Body of pancreas (tissue), 4 donors: ENCODE results near the gene DNAH3.

Experiments
- POLR2A ChIP-seq, 3 donors: fragments of 450-650 bp; IDR thresholded peaks; one replicate each; pipeline ENCODE4 v1.6.1; 2016; ENCODE audit warnings: antibody characterized with exemption in 3 of 3, mild to moderate bottlenecking in 2 of 3
- TF ChIP-seq, protein P1 (sequence below), 7 experiments: fragments of 450-650 bp in 4 of 7; fragments of 200-600 bp in 3 of 7; sonication (generic) in 3 of 7; IDR thresholded peaks; one replicate each; pipeline ENCODE4 v1.5.1; 2016 to 2019; ENCODE audit warnings: antibody characterized with exemption in 7 of 7

DNA sequence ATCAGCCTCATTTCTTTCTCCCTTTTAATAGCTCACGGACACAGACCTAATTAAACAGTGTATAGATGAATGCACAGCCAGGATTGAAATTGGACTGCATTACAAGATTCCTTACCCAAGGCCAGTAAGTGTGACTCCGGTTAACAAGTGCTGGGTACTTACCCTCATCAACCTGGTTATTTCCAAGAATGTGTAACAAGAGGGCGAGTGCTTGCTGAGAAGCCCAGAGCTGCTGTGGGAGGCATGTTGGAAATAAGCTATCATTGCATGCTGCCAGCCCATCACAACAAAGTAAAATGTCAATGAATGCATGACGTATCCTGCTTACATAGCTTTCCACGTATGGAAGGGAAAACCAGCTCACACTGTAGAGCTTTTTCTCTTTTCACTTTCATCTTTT lies 230.6 kb downstream of the DNAH3 start:
- TF ChIP-seq, protein P1, sequence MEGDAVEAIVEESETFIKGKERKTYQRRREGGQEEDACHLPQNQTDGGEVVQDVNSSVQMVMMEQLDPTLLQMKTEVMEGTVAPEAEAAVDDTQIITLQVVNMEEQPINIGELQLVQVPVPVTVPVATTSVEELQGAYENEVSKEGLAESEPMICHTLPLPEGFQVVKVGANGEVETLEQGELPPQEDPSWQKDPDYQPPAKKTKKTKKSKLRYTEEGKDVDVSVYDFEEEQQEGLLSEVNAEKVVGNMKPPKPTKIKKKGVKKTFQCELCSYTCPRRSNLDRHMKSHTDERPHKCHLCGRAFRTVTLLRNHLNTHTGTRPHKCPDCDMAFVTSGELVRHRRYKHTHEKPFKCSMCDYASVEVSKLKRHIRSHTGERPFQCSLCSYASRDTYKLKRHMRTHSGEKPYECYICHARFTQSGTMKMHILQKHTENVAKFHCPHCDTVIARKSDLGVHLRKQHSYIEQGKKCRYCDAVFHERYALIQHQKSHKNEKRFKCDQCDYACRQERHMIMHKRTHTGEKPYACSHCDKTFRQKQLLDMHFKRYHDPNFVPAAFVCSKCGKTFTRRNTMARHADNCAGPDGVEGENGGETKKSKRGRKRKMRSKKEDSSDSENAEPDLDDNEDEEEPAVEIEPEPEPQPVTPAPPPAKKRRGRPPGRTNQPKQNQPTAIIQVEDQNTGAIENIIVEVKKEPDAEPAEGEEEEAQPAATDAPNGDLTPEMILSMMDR (IDR thresholded peaks at IDR 0.05): no peak
- no peak for TF ChIP-seq POLR2A (IDR thresholded peaks at IDR 0.05)
